ENCODE data around the gene PLEKHF1. TPM values are rescaled to one million over a fixed set of nuclear protein-coding genes. Genes with fewer than 3 reads are reported as not detected.

PLEKHF1 gene
- total RNA-seq, 1 experiment from 2014 or later = 15.9 TPM

DNA sequence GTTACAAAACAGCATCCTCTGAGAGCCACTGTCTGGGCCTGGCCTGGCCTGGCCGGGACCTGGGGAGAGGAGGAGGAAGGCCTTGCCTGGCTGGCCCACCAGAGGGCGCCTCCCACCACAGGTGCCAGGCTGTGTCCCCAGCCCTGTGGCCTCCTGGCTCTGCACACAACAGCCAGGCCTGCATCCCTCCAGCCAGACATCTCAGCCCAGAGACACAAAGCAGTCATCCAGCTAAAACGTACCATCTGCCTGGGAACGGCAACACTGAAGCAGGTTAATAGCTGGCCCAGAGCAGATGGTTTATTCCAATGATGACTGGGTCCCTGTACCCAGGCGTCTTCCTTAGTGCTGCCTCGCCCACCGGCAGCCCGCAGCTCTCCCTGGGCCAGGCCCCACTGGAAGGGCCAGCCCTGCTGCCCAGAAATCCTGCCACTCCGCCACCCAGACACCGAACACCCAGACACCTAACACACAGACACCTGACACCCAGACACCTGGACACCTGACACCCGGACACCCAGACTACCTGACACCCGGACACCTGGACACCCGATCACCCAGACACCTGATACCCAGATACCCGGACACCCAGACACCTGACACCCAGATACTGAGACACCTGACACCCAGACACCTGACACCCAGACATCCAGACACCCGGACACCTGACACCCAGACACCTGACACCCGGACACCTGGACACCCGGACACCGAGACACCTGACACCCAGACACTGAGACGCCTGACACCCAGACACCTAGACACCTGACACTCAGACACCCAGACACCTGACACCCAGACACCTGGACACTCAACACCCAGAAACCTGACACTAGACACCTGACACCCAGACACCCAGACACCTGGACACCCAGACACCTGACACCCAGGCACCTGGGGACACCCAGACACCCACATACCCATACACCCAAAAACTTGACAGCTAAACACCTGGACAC lies 29.7 kb downstream of the PLEKHF1 start:
- Histone ChIP-seq H3K4me3 (ENCODE audit: low read length) (no peak overlapping the region), H3K9me2 (replicated peaks; ENCODE audit: low read length) (no peaks in the 10 kb centered on the region), H3K4me2 (ENCODE audit: low read length) (no peak overlapping the region), H3K4me1 (ENCODE audit: insufficient read depth, low read length) (no peaks in the 10 kb centered on the region), H3K27me3 (ENCODE audit: low read length) (no peaks in the 10 kb centered on the region), H3K36me3 (ENCODE audit: low read depth, low read length) (no peaks in the 10 kb centered on the region), H2AFZ (ENCODE audit: low read length) (no peak overlapping the region), H3K79me2 (ENCODE audit: low read length) (no peaks in the 10 kb centered on the region), H3K9ac (ENCODE audit: low read length) (no peak overlapping the region), H3K27ac (ENCODE audit: low read length) (no peak overlapping the region), H4K20me1 (ENCODE audit: low read length) (no peaks in the 10 kb centered on the region), H3K9me3 (ENCODE audit: low read length) (no peaks in the 10 kb centered on the region), H3F3A (ENCODE audit: low read length, unreplicated experiment) (no peaks in the 10 kb centered on the region)
- DNase-seq (peak; percentile 56), ATAC-seq (peak; percentile 96)
- intact Hi-C loops (cut with micrococcal nuclease) = loop anchor here (1.0 to 10.0 kb wide), 2 partner anchors 21 to 230 kb away; no protein-coding TSS in a partner anchor
- ChIA-PET POLR2A (ENCODE audit: unreplicated experiment) (interaction anchor here (0.7 kb wide), 1 partner anchor 20 kb away, joined by 4 read pairs; the partner anchor contains the start of gene C19orf12), CTCF (interaction anchor here (0.8 kb wide), 1 partner anchor 21 kb away, joined by 3 read pairs; no protein-coding TSS in a partner anchor)
- no TSS peak for BruUV-seq (replicated peaks)
- TF ChIP-seq EZH2phosphoT487 (IDR thresholded peaks at IDR 0.05; ENCODE audit: borderline replicate concordance, low read length) = no peak
- no peak for TF ChIP-seq EZH2 (IDR thresholded peaks at IDR 0.05; ENCODE audit: low read length, unreplicated experiment)
- TF ChIP-seq, protein P1, sequence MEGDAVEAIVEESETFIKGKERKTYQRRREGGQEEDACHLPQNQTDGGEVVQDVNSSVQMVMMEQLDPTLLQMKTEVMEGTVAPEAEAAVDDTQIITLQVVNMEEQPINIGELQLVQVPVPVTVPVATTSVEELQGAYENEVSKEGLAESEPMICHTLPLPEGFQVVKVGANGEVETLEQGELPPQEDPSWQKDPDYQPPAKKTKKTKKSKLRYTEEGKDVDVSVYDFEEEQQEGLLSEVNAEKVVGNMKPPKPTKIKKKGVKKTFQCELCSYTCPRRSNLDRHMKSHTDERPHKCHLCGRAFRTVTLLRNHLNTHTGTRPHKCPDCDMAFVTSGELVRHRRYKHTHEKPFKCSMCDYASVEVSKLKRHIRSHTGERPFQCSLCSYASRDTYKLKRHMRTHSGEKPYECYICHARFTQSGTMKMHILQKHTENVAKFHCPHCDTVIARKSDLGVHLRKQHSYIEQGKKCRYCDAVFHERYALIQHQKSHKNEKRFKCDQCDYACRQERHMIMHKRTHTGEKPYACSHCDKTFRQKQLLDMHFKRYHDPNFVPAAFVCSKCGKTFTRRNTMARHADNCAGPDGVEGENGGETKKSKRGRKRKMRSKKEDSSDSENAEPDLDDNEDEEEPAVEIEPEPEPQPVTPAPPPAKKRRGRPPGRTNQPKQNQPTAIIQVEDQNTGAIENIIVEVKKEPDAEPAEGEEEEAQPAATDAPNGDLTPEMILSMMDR (conservative IDR thresholded peaks at IDR 0.05; ENCODE audit: low read depth, low read length) = peak; percentile 76

DNA sequence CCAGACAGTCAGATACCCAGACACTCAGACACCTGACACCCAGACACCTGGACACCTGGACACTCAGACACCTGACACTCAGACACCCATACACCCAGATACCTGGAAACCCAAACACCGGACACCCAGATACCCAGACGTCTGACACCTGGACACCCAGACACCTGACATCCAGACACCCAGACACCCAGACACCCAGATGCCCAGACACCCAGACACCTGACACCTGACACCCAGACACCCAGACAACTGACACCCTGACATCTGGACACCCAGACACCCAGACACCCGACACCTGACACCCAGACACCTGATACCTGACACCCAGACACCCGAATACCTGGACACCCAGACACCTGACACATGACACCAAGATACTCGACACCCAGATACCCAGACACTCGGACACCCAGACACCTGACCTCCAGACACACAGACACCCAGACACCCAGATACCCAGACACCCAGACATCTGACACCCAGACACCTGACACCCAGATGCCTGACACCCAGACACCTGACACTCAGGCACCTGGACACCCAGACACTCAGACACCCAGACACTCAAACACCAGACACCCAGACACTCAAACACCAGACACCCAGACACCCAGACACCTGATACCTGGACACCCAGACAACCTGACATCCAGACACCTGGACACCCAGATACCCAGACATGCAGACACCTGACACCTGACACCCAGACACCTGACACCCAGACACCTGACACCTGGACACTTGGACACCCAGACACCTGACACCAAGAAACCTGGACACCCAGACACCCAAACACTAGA lies 30.7 kb downstream of the PLEKHF1 start:
- H3K9me3 ChIP-seq (ENCODE audit: low read length) = no peaks in the 10 kb centered on the region
- H3K79me2 ChIP-seq (ENCODE audit: low read length) = no peaks in the 10 kb centered on the region
- H3K4me3 ChIP-seq (ENCODE audit: low read length) = no peak overlapping the region
- H2AFZ ChIP-seq (ENCODE audit: low read length) = no peak overlapping the region
- H3K4me2 ChIP-seq (ENCODE audit: low read length) = no peak overlapping the region
- ChIA-PET POLR2A (ENCODE audit: unreplicated experiment) (no interaction called here), CTCF (no interaction called here)
- no peak overlapping the region for H3K27ac ChIP-seq (ENCODE audit: low read length)
- intact Hi-C loops (cut with micrococcal nuclease) = loop anchor here (10.0 kb wide), 1 partner anchor 231 kb away; no protein-coding TSS in a partner anchor
- no peak overlapping the region for H3K9ac ChIP-seq (ENCODE audit: low read length)
- no peaks in the 10 kb centered on the region for H3K4me1 ChIP-seq (ENCODE audit: insufficient read depth, low read length)
- no peak for DNase-seq
- TF ChIP-seq EZH2 (IDR thresholded peaks at IDR 0.05; ENCODE audit: low read length, unreplicated experiment) = no peak
- no peak for TF ChIP-seq EZH2phosphoT487 (IDR thresholded peaks at IDR 0.05; ENCODE audit: borderline replicate concordance, low read length)
- TF ChIP-seq, protein P1 (conservative IDR thresholded peaks at IDR 0.05; ENCODE audit: low read depth, low read length) = no peak
- no TSS peak for BruUV-seq (replicated peaks)
- H4K20me1 ChIP-seq (ENCODE audit: low read length) = no peaks in the 10 kb centered on the region
- H3K36me3 ChIP-seq (ENCODE audit: low read depth, low read length) = no peaks in the 10 kb centered on the region
- ATAC-seq = no peak
- H3K9me2 ChIP-seq (replicated peaks; ENCODE audit: low read length) = no peaks in the 10 kb centered on the region
- no peaks in the 10 kb centered on the region for H3K27me3 ChIP-seq (ENCODE audit: low read length)
- H3F3A ChIP-seq (ENCODE audit: low read length, unreplicated experiment) = no peaks in the 10 kb centered on the region
